Type B pancreatic cell (in vitro differentiated cells): ENCODE measurements around the gene ZSWIM4. TPM values are rescaled to one million over a fixed set of nuclear protein-coding genes. Genes with fewer than 3 reads are reported as not detected.

Source experiments
- DNase-seq: peaks from one replicate; pipeline ENCODE4 v3.0.0; 2021; ENCODE audit warnings: mixed read lengths; ENCODE audit not compliant: unreplicated experiment; ENCODE audit errors: extremely low spot score
- H3K27ac Mint-ChIP-seq: 2 replicates; pipeline ENCODE4 v1.8.0; 2021; ENCODE audit warnings: mild to moderate bottlenecking, mixed read lengths
- H3K27me3 Mint-ChIP-seq: 2 replicates; pipeline ENCODE4 v1.8.0; 2021; ENCODE audit warnings: mixed read lengths
- H3K36me3 Mint-ChIP-seq: 2 replicates; pipeline ENCODE4 v1.8.0; 2021; ENCODE audit warnings: mixed read lengths
- H3K4me1 Mint-ChIP-seq: one replicate; pipeline ENCODE4 v1.8.0; 2021; ENCODE audit warnings: mixed read lengths; ENCODE audit not compliant: unreplicated experiment
- H3K4me3 Mint-ChIP-seq: 2 replicates; pipeline ENCODE4 v1.8.0; 2021; ENCODE audit warnings: mild to moderate bottlenecking, mixed read lengths
- H3K9me3 Mint-ChIP-seq: 2 replicates; pipeline ENCODE4 v1.8.0; 2021; ENCODE audit warnings: mixed read lengths
- total RNA-seq: library from RNA; stranded (reverse); gene quantifications from 2 replicates; pipeline ENCODE4 v1.2.1, GENCODE V29; 2021; ENCODE audit warnings: low replicate concordance
- TF ChIP-seq, protein P1 (sequence below): fragments of 200-600 bp; sonication (generic); conservative IDR thresholded peaks from 2 replicates; pipeline ENCODE4 v1.5.0; 2021; ENCODE audit warnings: antibody characterized with exemption, mild to moderate bottlenecking

The ZSWIM4 gene
- total RNA-seq, 1 donor from 2014 or later: 15.0 TPM

DNA sequence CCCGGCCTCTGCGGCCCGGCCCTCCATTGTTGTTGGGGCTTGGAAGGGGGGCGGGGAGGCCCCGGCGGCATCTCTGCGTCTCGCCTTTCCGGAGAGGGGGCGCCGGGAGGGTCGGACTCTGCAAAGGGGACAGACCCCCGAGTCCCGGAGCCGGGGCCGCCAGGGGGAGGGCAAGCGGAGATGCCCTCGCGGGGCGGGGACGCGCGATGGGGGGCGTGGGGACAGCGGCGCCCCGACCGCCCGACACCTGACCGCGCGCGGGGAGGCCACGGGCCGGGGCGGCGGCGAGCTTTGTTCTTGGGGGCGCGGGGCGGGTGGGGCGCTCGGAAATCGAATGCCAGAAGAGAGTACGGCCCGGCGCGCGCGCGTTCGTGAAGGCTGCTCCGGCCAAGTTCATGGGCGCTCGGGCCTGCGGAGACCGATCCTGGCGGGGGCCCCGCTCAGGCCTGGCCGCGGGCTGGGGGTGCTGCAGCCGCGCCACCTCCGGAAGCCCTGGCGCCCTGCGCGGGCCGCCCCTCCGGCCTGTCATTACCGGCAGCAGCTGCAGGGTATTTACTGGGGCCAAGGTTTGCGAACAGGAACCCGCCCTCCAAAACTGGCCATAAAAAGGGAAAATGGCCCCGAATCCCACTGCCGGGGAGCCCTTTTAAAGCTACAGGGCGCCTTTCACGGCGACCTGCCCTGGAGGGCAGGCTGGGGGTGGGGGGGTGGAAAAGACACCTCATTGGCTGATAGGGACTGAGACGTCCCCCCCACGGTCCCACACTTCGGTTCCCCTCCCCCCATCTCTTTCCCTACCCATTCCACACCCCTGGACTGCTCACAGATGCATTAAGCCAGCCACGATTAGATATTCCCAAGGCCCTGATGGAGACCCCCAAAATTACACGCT is 70.6 kb downstream of the ZSWIM4 start:
- H3K4me1 Mint-ChIP-seq: peaks cover 36% of the 10 kb centered on the region
- H3K27me3 Mint-ChIP-seq: peaks cover 20% of the 10 kb centered on the region
- no peaks in the 10 kb centered on the region for H3K36me3 Mint-ChIP-seq
- peak overlapping the region; percentile 65 for H3K27ac Mint-ChIP-seq
- H3K9me3 Mint-ChIP-seq: no peaks in the 10 kb centered on the region
- H3K4me3 Mint-ChIP-seq: peak overlapping the region; percentile 92
- TF ChIP-seq, protein P1, sequence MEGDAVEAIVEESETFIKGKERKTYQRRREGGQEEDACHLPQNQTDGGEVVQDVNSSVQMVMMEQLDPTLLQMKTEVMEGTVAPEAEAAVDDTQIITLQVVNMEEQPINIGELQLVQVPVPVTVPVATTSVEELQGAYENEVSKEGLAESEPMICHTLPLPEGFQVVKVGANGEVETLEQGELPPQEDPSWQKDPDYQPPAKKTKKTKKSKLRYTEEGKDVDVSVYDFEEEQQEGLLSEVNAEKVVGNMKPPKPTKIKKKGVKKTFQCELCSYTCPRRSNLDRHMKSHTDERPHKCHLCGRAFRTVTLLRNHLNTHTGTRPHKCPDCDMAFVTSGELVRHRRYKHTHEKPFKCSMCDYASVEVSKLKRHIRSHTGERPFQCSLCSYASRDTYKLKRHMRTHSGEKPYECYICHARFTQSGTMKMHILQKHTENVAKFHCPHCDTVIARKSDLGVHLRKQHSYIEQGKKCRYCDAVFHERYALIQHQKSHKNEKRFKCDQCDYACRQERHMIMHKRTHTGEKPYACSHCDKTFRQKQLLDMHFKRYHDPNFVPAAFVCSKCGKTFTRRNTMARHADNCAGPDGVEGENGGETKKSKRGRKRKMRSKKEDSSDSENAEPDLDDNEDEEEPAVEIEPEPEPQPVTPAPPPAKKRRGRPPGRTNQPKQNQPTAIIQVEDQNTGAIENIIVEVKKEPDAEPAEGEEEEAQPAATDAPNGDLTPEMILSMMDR: peak; percentile 12
- no peak for DNase-seq

DNA sequence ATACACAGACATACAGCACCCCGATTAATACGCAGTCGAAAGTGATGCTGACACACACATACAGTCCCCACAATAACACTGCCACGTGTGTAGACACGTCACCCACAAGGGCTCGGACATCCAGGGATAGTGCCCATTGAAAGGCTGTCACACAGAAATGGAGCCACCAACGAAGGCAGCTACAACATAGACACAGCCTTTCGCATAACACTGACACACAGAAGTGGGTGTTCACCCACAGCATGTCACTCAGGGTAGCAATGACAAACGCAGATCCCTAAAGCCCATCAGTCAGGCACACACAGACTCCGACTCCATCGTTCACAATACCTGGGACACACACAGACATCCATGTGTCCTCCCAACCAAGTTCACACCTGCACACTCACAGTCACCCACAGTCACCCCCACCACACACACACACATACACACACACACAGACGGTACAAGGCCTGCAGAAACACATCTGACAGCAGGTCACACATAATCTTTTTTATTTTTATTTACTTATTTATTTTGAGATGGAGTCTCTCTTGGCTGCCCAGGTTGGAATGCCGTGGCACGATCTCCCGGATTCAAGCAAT is 71.3 kb downstream of the ZSWIM4 start:
- Mint-ChIP-seq H3K27me3 (peaks cover 20% of the 10 kb centered on the region), H3K4me1 (peaks cover 36% of the 10 kb centered on the region), H3K9me3 (no peaks in the 10 kb centered on the region), H3K4me3 (peak overlapping the region; percentile 92), H3K27ac (peak overlapping the region; percentile 65), H3K36me3 (no peaks in the 10 kb centered on the region)
- TF ChIP-seq, protein P1: no peak
- no peak for DNase-seq

DNA sequence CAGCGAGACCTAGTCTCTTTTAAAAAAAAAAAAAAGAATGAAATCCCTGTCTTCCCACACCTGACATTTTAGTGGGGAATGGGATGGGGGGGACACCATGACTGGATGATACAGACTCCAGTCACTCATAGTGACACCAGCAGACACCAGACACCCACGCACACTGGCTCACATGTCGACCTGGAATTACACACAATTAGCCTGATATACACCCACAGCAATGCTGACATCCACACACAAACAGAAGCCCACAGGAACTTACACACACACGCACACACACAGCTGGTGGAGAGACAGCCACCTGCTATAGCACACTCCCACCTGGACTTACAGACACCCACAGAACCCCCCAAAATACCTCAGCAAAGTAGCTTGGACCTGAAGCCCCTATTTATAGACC is 73.4 kb downstream of the ZSWIM4 start:
- Mint-ChIP-seq H3K27me3 (peaks cover 20% of the 10 kb centered on the region), H3K27ac (no peak overlapping the region), H3K36me3 (no peaks in the 10 kb centered on the region), H3K4me3 (no peak overlapping the region), H3K4me1 (peaks cover 27% of the 10 kb centered on the region), H3K9me3 (no peaks in the 10 kb centered on the region)
- TF ChIP-seq, protein P1: no peak
- DNase-seq: no peak

DNA sequence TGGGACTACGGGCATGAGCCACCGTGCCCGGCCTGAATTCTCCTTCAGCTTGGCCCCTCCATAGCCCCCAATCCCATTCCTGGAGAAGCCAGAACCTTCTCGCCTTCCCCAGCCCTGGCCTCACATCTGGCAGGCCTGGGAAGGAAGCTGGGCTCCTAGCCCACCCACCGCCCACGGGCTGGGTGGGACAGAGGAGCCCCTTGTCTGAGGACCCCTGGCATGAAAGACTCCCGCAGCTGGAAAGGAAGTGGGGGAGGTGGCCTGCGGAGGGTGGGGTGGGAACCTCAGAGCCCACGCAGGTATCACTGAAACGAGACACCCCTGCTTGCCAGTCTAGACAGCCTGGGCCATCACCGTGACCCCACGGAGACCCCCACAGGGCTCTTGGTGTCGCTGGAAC is 74.0 kb downstream of the ZSWIM4 start:
- Mint-ChIP-seq H3K27ac (no peak overlapping the region), H3K27me3 (peaks cover 16% of the 10 kb centered on the region), H3K4me1 (peaks cover 23% of the 10 kb centered on the region), H3K36me3 (no peaks in the 10 kb centered on the region), H3K4me3 (no peak overlapping the region), H3K9me3 (no peaks in the 10 kb centered on the region)
- no peak for DNase-seq
- TF ChIP-seq, protein P1: no peak

DNA sequence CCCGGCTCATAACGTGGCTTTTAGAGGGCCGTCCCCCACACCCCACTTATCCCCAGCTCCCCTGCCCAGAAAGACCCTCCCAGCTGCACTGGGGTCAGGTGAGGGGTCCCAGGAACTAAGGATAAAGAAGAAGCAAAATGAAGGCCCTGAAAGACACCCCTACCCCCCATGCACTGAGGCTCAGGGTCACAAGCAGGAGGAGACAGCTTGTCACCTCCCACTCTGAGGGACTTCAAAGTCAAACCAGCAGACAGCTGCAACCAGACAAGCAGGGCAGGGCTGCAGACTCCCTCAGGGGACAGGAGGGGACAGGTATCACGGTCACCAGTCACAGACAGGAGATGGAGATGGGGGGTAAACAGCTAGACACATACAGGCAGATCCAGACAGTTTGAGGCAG is 75.6 kb downstream of the ZSWIM4 start:
- Mint-ChIP-seq H3K4me3 (no peak overlapping the region), H3K27me3 (peaks cover 12% of the 10 kb centered on the region), H3K9me3 (no peaks in the 10 kb centered on the region), H3K4me1 (peaks cover 19% of the 10 kb centered on the region), H3K27ac (no peak overlapping the region), H3K36me3 (no peaks in the 10 kb centered on the region)
- no peak for DNase-seq
- TF ChIP-seq, protein P1: no peak
